GM06990 (cell line): ENCODE measurements around the gene CCBE1.

Experiments used
- DNase-seq: peaks from one replicate; pipeline ENCODE4 v3.0.0-alpha.2; 2011; ENCODE audit not compliant: insufficient read length; ENCODE audit errors: extremely low read depth
- H3K27me3 ChIP-seq: replicated peaks from 2 replicates; pipeline ENCODE4 v1.6.0; 2011; ENCODE audit warnings: low read length; ENCODE audit not compliant: control insufficient read depth, insufficient read depth
- H3K36me3 ChIP-seq: 2 replicates; pipeline ENCODE4 v1.5.1; 2011; ENCODE audit warnings: low read length; ENCODE audit not compliant: control insufficient read depth, insufficient read depth
- H3K4me3 ChIP-seq: replicated peaks from 2 replicates; pipeline ENCODE4 v1.5.1; 2011; ENCODE audit warnings: low read depth, mild to moderate bottlenecking, control low read depth, low read length
- CTCF ChIP-seq: IDR thresholded peaks from 2 replicates; pipeline ENCODE4 v1.5.1; 2011; ENCODE audit warnings: low read length, control low read depth, mild to moderate bottlenecking, inconsistent platforms; ENCODE audit not compliant: insufficient read depth, poor library complexity, severe bottlenecking

Gene CCBE1

GRCh38 chr18:59387687-59388565 is 309.3 kb downstream of the CCBE1 start:
- no peak for DNase-seq
- Histone ChIP-seq H3K27me3 (no peaks in the 10 kb centered on the region), H3K4me3 (no peak overlapping the region), H3K36me3 (no peaks in the 10 kb centered on the region)
- TF ChIP-seq CTCF, result no peak

GRCh38 chr18:59386909-59387686 is 310.1 kb downstream of the CCBE1 start:
- no peak for DNase-seq
- TF ChIP-seq CTCF, result no peak
- Histone ChIP-seq H3K4me3 (no peak overlapping the region), H3K36me3 (no peaks in the 10 kb centered on the region), H3K27me3 (no peaks in the 10 kb centered on the region)

- no peak for DNase-seq
- H3K4me3 ChIP-seq, result no peak overlapping the region
- no peak for TF ChIP-seq CTCF
- no peaks in the 10 kb centered on the region for H3K27me3 ChIP-seq
- H3K36me3 ChIP-seq, result no peaks in the 10 kb centered on the region
Observed at GRCh38 chr18:59385191-59385590, 312.0 kb downstream of the CCBE1 start.

GRCh38 chr18:59383851-59384250 is 313.4 kb downstream of the CCBE1 start:
- Histone ChIP-seq H3K36me3 (no peaks in the 10 kb centered on the region), H3K4me3 (no peak overlapping the region), H3K27me3 (no peaks in the 10 kb centered on the region)
- no peak for TF ChIP-seq CTCF
- DNase-seq, result no peak

GRCh38 chr18:59382383-59382782 is 314.8 kb downstream of the CCBE1 start:
- DNase-seq, result no peak
- Histone ChIP-seq H3K27me3 (no peaks in the 10 kb centered on the region), H3K36me3 (no peaks in the 10 kb centered on the region), H3K4me3 (no peak overlapping the region)
- no peak for TF ChIP-seq CTCF
